NCI-H146 treated with DMSO at 0.1 percent for 48 hours (cell line): ENCODE measurements around the gene TSPAN10.
"Not testable (repeated sequence)": the region's sequence is repeated elsewhere in the genome, so short reads cannot be mapped to it uniquely, and the experiment has no call there.

Experiments used
- DNase-seq: peaks from one replicate; lab custom pipeline; 2025; ENCODE audit not compliant: unreplicated experiment; lab: John Stamatoyannopoulos, UW

TSPAN10 gene

DNA sequence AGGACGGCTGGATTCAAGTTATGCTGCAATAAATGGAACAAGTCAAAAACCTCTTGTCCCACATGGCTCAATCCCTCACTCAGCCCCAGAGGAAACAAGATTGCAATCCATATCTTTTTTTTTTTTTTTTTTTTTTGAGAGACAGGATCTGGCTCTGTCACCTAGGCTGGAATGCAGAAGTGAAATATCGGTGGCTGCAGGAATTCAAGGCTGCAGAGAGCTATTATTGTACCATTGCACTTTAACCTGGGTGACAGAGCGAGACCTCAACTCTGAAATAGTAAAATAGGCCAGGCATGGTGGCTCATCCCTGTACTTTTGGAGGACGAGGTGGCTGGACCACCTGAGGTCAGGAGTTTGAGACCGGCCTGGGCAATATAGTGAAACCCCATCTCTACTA is 22.0 kb downstream of the TSPAN10 start:
- no peak for DNase-seq

DNA sequence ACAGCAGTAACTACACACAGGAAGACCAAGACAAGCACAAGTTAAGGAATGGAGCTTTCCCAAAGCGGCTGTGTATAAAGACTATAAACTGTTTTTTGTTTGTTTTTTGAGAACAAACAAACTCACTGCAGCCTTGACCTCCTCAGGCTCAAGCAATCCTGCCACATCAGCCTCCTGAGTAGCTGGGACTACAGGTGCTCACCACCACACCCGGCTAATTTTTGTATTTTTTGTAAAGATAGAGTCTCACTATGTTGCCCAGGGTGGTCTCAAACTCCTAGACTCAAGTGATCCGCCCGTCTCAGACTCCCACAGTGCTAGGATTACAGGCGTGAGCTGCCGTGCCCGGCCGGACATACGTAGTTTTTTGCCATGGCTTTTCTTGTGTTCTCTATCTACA is 23.4 kb downstream of the TSPAN10 start:
- DNase-seq, result no peak

DNA sequence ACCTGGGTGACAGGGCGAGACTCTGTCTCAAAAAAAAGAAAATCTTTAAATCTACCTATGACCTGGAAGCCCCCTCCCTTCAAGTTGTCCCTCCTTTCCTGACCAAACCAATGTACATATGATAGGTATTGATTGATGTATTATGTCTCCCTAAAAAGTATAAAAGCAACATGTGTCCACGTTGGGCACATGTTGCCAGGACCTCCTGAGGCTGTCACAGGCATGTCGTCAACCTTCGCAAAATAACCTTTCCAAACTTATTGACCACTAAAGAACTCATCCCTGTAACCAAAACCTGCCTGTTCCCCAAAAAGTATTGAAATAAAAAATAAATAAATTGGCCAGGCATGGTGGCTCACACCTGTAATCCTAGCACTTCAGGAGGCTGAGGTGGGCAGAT is 25.0 kb downstream of the TSPAN10 start:
- no peak for DNase-seq

DNA sequence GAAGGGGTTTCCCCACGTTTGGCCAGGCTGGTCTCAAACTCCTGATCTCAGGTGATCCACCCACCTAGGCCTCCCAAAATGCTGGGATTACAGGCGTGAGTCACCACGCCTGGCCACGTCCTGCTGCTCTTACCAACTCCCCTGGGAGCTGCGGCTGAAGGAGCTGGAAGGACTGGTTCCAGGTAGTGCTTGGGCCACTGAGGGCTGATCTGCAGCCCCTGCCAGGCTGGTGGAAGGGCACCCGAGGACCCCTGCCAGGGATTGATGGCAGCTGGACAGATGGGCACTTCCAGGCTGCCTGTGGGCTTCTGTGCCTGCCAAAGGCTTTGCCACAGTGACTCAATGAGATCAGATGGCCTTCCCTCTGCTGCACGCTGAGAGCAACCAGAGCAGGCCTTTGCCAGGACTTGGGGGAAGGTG is 27.1 kb downstream of the TSPAN10 start:
- no peak for DNase-seq

DNA sequence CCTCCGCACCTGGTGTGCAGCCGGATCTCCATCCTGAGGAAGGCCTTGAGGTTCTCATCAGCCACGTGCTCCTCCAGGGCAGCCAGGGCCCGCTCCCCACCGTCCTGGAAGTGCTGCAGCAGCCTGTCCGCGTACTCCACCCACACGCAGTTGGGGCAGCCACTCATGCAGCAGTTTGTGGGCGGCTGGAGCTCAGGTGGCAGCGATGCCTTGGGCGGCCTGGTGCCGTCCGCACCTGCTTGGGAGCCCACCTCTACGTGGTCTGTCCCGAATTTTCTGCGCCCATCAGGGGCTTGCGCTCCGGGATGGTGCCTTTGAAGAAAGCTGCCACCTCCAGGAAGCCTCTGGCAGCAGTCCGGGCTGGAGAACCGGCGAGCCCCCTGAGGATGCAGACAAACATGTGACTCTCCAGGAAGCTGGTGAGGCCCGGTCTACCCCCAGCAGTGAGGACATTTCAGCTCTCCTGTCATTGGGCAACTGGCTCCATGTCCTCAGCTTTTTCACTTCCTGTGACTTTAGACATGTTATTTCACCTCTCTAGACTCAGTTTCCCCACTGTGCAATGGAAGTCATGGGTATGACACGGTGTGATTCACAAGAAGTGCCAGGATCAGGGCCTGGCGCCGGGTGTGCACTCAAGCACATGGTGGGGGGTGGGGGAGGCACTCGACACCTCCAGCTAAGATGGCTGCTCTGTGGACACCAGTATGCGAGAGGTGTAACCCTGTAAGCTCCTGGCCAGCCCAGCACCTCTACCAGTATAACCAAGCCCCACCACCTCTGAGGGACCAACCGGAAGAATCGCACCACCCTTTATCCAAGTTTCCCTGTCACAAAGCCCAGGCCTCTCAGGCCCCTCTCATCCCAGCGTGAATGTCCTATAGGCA is 28.5 kb downstream of the TSPAN10 start:
- peak; percentile 43 for DNase-seq

DNA sequence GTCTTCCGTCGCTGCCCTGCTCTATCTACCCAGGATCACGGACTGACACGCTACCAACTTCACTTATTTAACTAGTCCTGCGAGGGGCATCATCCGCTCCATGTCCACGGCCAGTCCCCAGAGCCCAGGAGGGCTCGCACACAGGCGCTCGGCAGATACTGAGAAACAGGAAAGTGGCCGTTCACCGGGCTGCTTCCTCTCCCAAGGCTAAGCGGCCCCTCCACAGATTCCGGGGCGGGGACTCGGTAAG is 29.0 kb downstream of the TSPAN10 start:
- DNase-seq, result peak; percentile 43

DNA sequence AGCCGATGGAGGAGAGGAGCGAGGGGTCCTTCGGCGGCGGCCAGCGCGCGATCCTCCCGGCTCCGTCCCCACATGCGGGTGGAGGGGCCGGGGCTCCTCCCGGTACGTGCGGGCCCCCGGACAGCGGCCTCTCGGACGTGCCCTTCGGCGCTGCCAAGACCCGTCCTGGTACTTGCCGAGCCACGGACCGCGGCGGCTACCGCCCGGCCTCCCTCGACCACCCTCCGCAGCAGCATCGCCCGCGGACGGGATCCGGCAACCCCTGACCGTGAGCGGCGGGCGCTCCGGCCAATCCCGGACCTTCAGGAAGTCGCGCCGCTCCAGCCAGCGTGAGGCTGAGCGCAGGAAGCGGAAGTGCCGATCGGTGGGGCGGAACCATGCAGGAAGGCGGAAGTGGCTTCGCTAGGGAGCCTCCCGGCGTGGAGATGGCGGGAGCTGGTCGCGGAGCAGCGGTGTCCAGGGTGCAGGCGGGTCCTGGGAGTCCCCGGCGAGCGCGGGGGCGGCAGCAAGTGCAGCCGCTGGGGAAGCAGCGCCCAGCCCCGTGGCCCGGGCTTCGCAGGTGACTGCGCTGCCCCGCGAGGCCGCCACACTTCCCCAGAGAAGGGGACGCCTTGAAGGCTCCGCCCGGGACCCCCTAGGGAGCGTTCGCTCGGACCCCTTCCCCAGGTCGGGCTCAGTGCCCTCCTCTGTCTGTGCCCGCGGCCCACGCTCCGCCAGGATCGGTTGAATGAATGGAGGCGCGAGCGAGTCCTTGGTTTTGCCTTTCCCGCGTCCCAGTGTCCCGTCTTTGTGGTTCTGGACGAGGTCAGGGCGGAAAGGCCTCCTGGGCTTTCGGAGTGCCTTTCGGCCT is 29.6 kb downstream of the TSPAN10 start, which contains the start of the genes CCDC137 and OXLD1:
CCDC137 (plus strand) TSS at position 396 of the 850 bp plus-strand sequence; CDS start at position 426, 30 bp downstream.
OXLD1 (minus strand) TSS at position 264 of the 850 bp plus-strand sequence; CDS start at position 236, 28 bp downstream.
- DNase-seq, result peak; percentile 86

DNA sequence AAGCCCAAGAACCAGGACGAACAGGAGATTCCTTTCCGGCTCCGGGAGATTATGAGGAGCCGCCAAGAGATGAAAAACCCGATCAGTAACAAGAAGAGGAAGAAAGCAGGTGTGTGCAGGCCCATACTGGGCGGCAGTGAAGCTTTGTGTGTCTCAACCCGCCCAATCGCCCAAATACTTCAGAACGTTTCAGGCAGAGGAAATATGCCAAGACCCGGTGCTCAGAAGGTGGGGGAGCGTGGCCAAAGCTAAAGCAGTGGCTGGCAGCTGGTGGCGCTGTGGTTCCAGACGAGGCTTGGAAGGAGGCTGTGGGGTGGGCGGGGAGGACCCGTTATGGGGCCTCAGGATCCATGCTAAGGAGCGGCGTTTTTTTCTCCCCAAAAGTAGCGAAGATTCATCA is 30.8 kb downstream of the TSPAN10 start:
- DNase-seq, result no peak

DNA sequence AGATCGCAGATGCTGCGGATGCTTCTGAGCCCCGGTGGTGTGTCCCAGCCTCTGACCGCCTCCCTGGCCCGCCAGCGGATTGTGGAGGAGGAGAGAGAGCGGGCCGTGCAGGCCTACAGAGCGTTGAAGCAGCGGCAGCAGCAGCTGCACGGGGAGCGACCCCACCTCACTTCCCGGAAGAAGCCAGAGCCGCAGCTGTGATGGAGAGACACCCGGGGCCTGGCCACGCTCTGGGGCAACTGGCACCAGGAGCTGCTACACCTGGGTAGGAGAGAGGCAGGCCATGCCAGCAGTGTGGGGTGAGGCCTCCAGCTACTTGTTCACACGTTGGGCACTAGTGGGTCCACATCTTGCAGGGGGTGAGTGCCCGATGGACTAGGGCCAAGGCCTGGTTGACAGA is 35.5 kb downstream of the TSPAN10 start:
- no peak for DNase-seq

DNA sequence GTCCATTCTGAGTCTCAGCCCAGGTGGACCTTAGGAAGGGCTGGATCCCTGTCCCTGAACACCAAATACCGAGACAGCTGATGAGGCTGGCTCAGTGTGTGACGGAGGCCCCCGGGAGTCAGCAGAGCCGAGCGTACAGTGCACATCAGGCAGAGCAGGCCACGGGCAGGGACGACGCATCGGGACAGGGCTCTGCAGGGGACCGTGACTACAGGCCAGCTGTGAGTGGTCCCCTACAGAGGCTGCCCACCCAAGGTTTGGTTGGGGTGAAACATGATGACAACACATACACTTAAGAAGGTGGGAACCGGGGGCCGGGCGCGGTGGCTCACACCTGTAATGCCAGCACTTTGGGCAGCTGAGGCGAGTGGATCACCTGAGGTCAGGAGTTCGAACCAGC is 36.0 kb downstream of the TSPAN10 start:
- no peak for DNase-seq

DNA sequence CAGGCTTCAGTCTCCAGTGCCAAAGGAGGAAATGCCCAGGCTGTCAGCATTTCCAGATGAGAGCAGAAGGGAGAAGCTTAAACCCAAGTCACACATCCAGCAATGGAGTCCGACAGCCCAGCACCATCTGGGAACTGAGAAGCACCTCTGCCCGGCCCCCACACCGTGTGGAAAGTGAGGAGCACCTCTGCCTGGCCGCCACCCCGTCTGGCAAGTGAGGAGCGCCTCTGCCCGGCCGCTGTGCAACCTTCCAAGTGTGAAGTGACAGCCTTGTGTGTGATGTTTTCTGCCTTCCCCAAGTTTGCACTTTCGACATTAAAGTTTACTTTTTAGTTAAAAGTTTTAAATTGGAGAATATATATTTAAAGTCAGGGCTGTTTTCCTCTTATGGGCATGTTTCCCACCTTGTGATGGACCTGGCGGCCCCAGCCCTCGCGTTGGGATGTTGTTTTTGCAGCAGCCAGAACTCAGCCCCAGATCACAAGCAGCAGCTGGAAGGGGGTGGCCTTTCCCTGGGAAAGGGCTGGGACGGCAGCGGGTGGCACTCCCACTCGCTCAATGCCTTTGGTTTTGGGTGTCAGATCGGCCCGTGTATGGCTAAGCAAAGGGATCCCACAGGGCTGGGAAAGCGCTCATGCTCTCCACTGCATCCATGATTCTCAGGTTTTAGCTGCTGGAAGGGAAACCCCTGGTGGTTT is 36.7 kb downstream of the TSPAN10 start:
- no peak for DNase-seq

DNA sequence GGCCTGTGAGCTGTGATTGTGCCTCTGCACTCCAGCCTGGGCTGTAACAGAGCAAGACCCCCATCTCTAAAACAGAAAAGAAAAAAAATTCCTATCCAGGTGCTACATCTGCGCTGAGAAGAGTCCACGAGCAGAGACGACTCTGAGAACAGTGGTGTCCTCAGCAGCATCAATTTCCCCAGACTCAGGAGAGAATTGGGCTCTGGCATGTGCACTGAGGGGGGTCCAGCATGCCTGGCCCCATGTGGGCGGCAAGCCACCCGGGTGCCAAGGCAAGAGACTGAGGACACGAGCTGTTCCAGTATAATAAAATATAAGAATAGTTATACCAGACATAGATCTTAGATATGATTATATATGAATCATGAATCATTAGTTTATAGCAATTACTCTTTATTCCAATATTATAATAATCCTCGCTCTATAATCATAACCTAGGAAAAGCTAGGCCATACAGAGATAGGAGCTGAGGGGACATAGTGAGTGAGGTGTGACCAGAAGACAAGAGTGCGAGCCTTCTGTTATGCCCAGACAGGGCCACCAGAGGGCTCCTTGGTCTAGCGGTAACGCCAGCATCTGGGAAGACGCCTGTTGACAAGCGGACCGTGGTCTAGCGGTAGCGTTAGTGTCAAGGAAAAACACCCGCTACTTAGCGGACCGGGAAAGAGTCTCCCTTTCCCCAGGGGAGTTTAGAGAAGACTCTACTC is 38.7 kb downstream of the TSPAN10 start:
- not testable (repeated sequence) for DNase-seq

DNA sequence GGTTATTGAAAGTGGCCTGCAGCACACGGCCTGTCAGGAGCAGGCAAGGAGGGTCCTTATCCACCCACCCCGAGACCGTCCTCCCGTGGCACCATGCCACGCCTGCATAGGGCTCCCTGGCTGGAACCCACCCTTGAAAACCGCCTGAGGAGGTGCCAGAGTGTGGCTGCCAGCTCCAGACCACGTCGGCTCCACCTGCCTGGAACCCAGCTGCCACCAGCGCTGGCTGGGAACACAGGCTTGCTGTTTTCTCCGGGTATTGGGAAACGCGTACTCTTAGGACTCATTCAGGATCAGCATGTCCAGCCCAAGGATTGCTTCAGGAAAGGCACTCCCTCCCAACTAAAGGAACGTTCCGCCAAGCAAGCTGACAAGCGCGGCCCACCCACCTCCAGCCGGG is 39.9 kb downstream of the TSPAN10 start:
- DNase-seq, result no peak

DNA sequence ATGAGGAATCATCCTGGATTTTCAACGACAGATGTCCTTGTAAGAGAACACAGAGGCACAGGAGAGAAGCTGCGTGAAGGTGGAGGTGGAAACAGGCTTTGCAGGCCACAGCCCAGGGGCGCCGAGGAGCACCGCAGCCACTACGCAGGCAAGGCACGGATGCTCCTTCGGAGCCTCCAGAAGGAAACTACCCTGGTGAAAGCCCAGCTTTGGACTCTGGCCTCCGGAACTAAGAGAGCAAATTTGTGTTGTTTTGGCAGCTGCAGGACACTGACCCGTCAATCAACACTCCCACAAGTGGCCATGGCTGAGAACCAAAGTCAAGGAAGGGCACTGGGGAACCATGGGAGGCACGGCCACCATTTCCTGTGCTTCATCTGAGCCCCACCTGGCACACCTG is 43.2 kb downstream of the TSPAN10 start:
- DNase-seq, result no peak

DNA sequence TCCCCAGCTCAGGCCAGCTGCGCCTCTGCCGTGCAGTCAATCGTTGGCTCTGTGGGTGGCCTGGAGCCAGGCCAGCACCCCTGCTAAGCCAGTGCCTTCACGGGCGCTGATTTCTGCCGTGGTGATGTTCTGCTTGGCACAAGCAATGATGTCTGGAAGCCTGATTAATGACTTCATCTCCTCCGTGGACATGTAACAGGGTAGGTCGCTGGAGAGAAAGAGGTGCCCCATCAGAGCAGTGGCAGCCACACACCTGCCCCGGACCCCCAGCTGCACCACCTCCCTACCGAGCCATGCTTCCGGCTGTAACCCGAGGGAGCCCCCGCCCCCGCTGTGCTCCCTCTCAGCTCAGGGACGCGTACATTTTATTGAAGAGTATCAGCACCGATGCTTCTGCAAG is 44.7 kb downstream of the TSPAN10 start:
- DNase-seq, result peak; percentile 71

DNA sequence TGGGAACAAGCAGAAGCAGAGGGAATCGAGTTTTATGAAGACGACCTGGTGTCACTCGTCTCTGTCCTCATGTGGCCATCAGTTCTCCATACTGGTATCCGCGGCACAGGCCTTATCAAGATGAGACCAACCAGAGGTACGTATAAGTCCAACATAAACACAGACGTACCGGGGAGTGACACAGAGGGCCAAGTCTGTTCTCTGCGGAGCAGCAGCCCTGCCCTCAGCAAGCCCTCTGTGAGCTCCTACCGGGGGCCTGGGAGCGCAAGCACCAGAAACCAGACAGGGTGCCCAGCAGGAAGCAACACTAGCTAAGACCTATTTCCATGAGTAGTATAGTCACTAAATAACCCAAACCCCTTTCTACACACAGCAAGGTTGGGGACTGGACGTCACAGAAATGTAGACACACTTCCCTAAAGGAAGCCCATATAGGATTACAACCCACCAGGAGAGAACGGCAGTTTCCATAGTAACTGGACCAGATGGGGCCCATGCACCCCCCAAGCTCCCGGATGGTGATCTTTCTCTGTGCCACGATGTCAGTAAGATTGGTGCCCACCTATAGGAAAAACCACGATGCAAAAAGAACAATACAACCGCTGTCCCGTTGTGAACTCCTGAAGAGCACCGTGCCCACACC is 45.7 kb downstream of the TSPAN10 start:
- DNase-seq, result no peak

DNA sequence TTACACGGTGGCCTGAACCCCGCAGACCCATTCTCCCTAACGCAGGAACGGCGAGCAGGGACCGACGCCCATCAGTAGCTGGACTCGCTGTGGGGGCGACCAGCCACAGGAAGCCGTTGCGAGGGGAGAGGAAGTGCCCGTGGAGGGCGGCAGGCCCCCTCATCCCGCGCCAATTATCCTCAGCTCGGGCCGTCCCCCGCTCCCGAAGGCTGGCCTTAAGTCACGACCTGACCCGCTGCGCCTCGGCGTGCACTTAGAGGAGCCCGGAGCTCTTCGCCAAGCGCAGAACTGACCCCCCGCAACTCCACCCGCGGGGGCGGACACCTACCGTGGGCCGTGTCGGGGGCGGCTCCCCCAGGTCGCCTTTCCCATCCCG is 46.2 kb downstream of the TSPAN10 start:
- DNase-seq, result no peak

DNA sequence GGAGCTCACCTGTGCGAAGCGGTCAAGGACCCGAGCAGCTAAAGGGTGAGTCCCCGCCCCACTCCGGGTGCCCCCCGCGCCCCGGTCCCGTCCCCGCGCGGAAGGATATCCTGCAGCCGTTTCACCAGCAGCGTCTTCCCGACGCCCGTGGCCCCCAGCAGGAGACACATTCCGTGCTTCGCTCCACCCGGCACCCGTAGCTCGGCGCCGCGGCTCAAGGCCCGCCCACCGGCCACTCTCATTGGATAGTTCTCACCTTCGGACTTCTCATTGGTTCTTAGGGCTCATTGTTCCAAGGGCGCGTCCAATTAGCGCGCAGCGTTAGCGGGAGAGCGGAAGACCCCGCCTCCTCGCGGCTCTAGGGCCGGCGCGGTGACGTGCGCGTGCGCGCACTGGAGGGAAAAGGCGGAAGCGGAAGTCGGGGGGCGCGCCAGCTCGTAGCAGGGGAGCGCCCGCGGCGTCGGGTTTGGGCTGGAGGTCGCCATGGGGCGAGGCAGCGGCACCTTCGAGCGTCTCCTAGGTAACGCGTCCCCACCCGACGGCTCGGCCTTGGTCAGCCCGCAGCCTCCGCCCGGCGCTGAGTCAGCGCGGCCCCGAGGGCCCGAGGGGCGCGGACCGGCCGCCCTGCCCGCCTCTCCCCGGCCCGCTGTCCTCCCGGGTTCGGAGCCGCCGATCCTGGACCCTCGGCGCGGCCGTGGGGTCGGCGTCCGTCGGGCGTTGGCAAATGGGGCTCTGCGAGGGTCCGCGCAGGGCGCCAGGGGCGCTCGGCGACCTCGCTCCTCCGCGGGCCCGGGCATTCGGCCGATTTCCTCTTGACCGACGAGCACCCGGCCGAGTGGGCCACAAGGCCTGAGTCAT is 46.8 kb downstream of the TSPAN10 start, which contains the start of the genes ARL16 and HGS:
ARL16 (minus strand) TSS at position 214 of the 858 bp plus-strand sequence; CDS start at position 170, 44 bp downstream.
HGS (plus strand) TSS at position 428 of the 858 bp plus-strand sequence; CDS start at position 484, 56 bp downstream.
- DNase-seq, result peak; percentile 97

DNA sequence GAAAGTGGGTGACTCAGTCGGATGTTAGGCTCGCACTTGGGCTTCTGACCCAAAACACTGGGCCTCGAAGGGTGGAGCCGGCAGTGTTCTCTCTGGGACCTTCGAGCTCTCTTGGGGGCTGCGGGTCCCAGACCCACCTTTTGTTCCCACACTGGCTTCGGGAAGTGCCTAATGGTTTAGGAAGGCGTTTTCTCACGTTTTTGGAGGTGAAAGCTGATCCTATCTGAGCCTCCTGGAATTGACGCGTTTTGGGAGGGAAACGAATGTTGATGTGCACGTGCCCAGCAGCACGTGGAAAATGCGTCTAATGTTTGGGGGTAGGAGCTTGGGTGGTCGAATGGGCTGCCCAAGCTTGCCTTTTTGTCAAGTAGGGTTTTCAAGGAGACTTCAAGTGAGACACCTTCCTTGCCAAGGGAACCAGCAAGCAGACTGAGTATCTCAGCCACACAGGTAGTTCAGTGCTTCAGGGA is 47.5 kb downstream of the TSPAN10 start:
- DNase-seq, result no peak
